Esophagus (tissue), 2 donors: ENCODE results near the gene CHM. TPM values are rescaled to one million over a fixed set of nuclear protein-coding genes. Genes with fewer than 3 reads are reported as not detected.
"Not testable (repeated sequence)": the region's sequence is repeated elsewhere in the genome, so short reads cannot be mapped to it uniquely, and the experiment has no call there.

Source experiments
- H3K27ac ChIP-seq, 2 donors: one replicate each; pipeline ENCODE4 v1.5.1; 2013; ENCODE audit warnings: low read depth in 2 of 2, mild to moderate bottlenecking in 2 of 2, inconsistent platforms in 1 of 2, low read length in 1 of 2, moderate library complexity in 1 of 2
- H3K27me3 ChIP-seq, 2 donors: one replicate each; pipeline ENCODE4 v1.6.1; 2013; ENCODE audit warnings: low read length in 2 of 2, control low read depth in 1 of 2, mild to moderate bottlenecking in 1 of 2; ENCODE audit not compliant: insufficient read depth in 2 of 2, control insufficient read depth in 1 of 2
- H3K36me3 ChIP-seq, 2 donors: one replicate each; pipeline ENCODE4 v1.6.1; 2013; ENCODE audit warnings: low read length in 1 of 2; ENCODE audit not compliant: control insufficient read depth in 2 of 2, insufficient read depth in 2 of 2
- H3K4me1 ChIP-seq, 2 donors: one replicate each; pipeline ENCODE4 v1.6.1; 2013; ENCODE audit warnings: low read length in 1 of 2; ENCODE audit not compliant: control insufficient read depth in 2 of 2, insufficient read depth in 2 of 2
- H3K4me3 ChIP-seq, 2 donors: one replicate each; pipeline ENCODE4 v1.5.1; 2013; ENCODE audit warnings: low read length in 2 of 2, mild to moderate bottlenecking in 2 of 2, low read depth in 1 of 2, moderate library complexity in 1 of 2
- H3K9me3 ChIP-seq, 2 donors: one replicate each; pipeline ENCODE4 v1.6.1; 2013; ENCODE audit warnings: mild to moderate bottlenecking in 2 of 2, low read depth in 1 of 2, low read length in 1 of 2, moderate library complexity in 1 of 2; ENCODE audit not compliant: control insufficient read depth in 2 of 2, insufficient read depth in 1 of 2
- WGBS, 2 donors: extraction: QIAGEN DNeasy Blood & Tissue Kit; methylation state at CpG; one replicate each; pipeline ENCODE4 v1.1.7; 2013; 5-methylcytosine and 5-hydroxymethylcytosine counted together
- polyA plus RNA-seq, 2 donors: library from polyadenylated mRNA; stranded (reverse); fragments of 200-250 nt; gene quantifications; one replicate each; pipeline ENCODE4 v1.2.3, GENCODE V29; 2013
- donor health status: healthy with polysubstance abuse.
- donor health status: Bipolar disorder and iron deficiency.

Gene CHM
- polyA plus RNA-seq, 2 donors: 4.8 to 6.0 TPM

- Histone ChIP-seq H3K27me3 (no peaks in the 10 kb centered on the region), H3K4me3 (no peak overlapping the region), H3K36me3 (no peaks in the 10 kb centered on the region), H3K27ac (no peak overlapping the region), H3K4me1 (no peaks in the 10 kb centered on the region), H3K9me3 (no peaks in the 10 kb centered on the region)
- WGBS, 2 donors: 58 to 68% methylated on average over 2 of the region's 2 CpGs
These were observed 18.7 kb downstream of the CHM start for GRCh38 chrX:86028681-86029080.

DNA sequence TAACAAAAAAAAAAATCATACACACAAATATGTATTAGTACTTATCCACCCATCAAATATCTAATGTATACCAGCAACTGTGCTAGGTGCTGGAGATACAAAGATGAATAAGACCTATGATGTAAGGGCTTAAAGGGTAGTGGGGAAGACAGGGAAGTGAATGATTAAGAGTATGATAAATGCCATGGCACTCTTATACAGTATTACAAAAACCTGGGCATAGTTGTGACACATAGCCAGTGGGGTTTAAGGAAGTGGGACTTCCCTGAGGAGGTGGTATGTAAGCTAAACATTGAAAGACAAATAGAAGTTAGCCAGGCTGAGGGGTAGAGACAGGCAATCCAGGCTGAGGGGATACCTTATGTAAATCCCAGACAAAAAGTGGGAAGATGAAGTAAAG is 23.5 kb downstream of the CHM start:
- H3K4me1 ChIP-seq: no peaks in the 10 kb centered on the region

DNA sequence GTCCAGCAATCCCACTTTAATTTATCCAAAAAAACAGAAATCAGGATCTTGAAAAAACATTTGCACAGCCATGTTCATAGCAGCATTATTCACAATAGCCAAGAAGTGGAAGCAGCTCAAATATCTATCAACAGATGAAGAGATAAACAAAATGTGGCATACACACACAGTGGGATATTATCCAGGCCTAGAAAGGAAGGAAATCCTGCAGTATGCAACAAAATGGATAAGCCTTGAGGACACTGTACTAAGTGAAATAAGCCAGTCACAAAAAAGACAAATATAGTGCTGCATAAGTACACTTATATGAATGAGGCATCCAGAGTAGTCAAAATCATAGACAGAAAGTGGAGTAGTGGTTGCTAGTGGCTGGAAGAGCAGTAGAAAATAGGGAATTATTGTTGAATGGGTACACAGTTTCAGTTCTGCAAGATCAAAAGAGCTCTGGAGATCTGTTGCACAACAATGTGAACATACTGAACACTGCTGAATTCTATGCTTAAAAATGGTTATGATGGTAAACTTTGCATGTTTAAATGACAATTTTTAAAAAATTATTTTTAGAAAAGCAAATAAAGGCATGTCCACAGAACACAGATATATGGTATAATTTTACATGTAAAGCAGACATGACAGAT is 25.6 kb downstream of the CHM start:
- Histone ChIP-seq H3K4me3 (no peak overlapping the region), H3K27me3 (no peaks in the 10 kb centered on the region), H3K4me1 (no peaks in the 10 kb centered on the region), H3K27ac (no peak overlapping the region), H3K9me3 (no peaks in the 10 kb centered on the region), H3K36me3 (no peaks in the 10 kb centered on the region)

More for the DNA sequence above, 23.5 kb downstream of the CHM start:
- H3K27ac ChIP-seq: no peak overlapping the region
- no peaks in the 10 kb centered on the region for H3K27me3 ChIP-seq
- H3K9me3 ChIP-seq: no peaks in the 10 kb centered on the region
- H3K4me3 ChIP-seq: no peak overlapping the region
- H3K36me3 ChIP-seq: no peaks in the 10 kb centered on the region

- Histone ChIP-seq H3K4me1 (no peaks in the 10 kb centered on the region), H3K9me3 (no peaks in the 10 kb centered on the region), H3K36me3 (no peaks in the 10 kb centered on the region), H3K27ac (no peak overlapping the region), H3K4me3 (no peak overlapping the region), H3K27me3 (no peaks in the 10 kb centered on the region)
- 55 to 70% methylated on average over 4 of the region's 4 CpGs for whole genome bisulfite sequencing, 2 donors
These were observed 31.2 kb downstream of the CHM start for GRCh38 chrX:86016139-86016538.

- 80 to 91% methylated on average over 4 of the region's 4 CpGs for WGBS, 2 donors
- H3K36me3 ChIP-seq, H3K4me3 ChIP-seq, H3K9me3 ChIP-seq, H3K4me1 ChIP-seq, H3K27me3 ChIP-seq, H3K27ac ChIP-seq: not testable (repeated sequence)
These were observed 32.4 kb downstream of the CHM start for GRCh38 chrX:86014959-86015358.

DNA sequence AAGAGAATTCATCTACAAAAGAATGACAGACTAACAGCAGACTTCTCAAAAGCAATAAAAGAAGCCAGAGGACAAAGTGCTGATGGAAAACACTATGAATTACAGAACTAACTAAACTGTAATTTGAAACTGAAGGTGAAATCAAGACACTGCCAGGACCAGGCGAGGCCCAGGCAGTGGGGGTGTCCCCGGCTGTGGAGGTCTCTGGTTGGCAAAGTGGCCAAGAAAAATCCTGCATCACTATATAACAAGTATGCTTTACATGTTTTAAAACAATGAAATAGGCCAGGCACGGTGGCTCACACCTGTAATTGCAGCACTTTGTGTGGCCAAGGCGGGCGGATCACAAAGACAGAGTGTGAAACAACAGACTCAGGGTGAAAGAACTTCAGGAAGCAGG is 32.9 kb downstream of the CHM start:
- Histone ChIP-seq H3K27me3 (no peaks in the 10 kb centered on the region), H3K9me3 (no peaks in the 10 kb centered on the region), H3K27ac (no peak overlapping the region), H3K4me3 (no peak overlapping the region), H3K4me1 (no peaks in the 10 kb centered on the region), H3K36me3 (no peaks in the 10 kb centered on the region)
- WGBS, 2 donors: 77 to 78% methylated on average over 5 of the region's 5 CpGs

DNA sequence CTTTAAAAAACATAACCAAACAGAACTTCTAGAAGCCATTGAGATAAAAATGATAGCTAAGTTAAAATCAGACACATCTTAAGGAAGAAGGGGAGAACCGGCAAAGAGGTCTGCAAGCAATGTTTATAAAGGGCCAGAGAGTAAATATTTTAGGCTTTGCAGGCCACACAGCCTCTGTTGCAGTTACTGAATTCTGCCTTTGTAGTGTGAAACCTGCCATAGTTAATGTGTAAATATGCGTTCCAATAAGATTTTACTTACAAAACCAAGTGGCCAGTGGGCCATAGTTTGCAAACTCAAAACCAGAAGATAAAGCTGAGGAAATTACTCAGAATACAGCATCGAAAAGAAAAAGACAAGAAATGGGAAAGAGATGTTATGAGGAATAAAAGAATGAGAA is 33.6 kb downstream of the CHM start:
- Histone ChIP-seq H3K27ac (no peak overlapping the region), H3K36me3 (no peaks in the 10 kb centered on the region), H3K4me1 (no peaks in the 10 kb centered on the region), H3K9me3 (no peaks in the 10 kb centered on the region), H3K27me3 (no peaks in the 10 kb centered on the region), H3K4me3 (no peak overlapping the region)
- 64 to 85% methylated on average over 3 of the region's 3 CpGs for WGBS, 2 donors

DNA sequence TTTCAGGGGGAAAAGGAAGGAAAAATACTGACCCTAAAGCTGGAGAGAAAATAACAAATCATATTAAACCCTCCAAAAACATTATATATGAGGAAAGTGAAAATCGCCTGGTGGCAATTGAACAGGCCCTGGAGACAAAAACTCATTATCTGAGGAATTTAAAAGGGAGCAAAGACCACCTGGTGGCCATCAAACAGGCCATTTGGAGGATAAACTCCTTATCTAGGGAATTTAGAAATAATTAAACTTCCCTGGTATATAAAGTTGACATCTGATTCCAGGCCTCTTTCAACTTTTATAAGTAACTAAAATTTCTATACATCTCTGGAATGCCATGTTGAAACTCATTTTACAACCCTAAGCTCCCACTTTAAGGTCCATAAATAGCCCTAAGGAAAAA is 35.2 kb downstream of the CHM start:
- H3K27ac ChIP-seq: no peak overlapping the region
- H3K9me3 ChIP-seq: no peaks in the 10 kb centered on the region
- 80 to 96% methylated on average over 1 of the region's 1 CpG for WGBS, 2 donors
- no peaks in the 10 kb centered on the region for H3K27me3 ChIP-seq
- no peaks in the 10 kb centered on the region for H3K36me3 ChIP-seq
- no peak overlapping the region for H3K4me3 ChIP-seq
- H3K4me1 ChIP-seq: no peaks in the 10 kb centered on the region

DNA sequence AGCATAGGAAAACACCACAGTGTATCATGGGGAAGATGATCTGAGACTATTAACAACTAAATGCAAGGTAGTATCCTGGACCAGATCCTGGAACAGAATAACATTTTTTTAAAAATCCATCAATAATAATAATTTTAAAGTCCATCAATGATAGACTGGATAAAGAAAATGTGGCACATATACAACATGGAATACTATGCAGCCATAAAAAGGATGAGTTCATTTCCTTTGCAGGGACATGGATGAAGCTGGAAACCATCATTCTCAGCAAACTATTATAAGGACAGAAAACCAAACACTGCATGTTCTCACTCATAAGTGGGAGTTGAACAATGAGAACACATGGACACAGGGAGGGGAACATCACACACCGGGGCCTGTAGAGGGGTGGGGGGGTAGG is 37.6 kb downstream of the CHM start:
- H3K27me3 ChIP-seq, H3K27ac ChIP-seq, H3K4me3 ChIP-seq, H3K4me1 ChIP-seq, H3K9me3 ChIP-seq, H3K36me3 ChIP-seq: not testable (repeated sequence)
- 89 to 100% methylated on average over 1 of the region's 1 CpG for WGBS, 2 donors

DNA sequence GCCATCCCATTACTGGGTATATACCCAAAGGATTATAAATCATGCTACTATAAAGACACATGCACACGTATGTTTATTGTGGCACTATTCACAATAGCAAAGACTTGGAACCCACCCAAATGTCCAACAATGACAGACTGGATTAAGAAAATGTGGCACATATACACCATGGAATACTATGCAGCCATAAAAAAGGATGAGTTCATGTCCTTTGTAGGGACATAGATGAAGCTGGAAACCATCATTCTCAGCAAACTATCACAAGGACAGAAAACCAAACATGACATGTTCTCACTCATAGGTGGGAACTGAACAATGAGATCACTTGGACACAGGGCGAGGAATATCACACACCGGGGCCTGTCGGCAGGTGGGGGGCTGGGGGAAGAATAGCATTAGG is 39.5 kb downstream of the CHM start:
- not testable (repeated sequence) for H3K27me3 ChIP-seq, H3K27ac ChIP-seq, H3K9me3 ChIP-seq, H3K4me3 ChIP-seq, H3K36me3 ChIP-seq, H3K4me1 ChIP-seq
- 96 to 99% methylated on average over 4 of the region's 4 CpGs for WGBS, 2 donors
